Mesendoderm (in vitro differentiated cells): ENCODE data around the gene EXO5. TPM values are rescaled to one million over a fixed set of nuclear protein-coding genes. Genes with fewer than 3 reads are reported as not detected.

ENCODE experiments used
- small RNA-seq: library from polyadenylated mRNA; stranded (forward); fragments of <200 nt; extraction: miRNeasy Mini kit (QIAGEN cat#:217004); gene quantifications from one replicate; pipeline ENCODE3, GENCODE V24; 2013; ENCODE audit not compliant: insufficient read depth

The EXO5 gene

Small RNAs within 50 kb of the gene (small RNA-seq; reads per million reads assigned to genes)
- not detected for gene AL356379.1
